Right lobe of liver (tissue), 6 donors: ENCODE data around the gene ANKRD33B. TPM values are rescaled to one million over a fixed set of nuclear protein-coding genes. Genes with fewer than 3 reads are reported as not detected.

Source experiments
- ATAC-seq, 4 donors: fragments of 200-7000 bp; cut with Tn5 transposase; one replicate each; pipeline ENCODE4 v1.9.1; 2020; ENCODE audit warnings: mild to moderate bottlenecking in 4 of 4, moderate library complexity in 4 of 4
- DNase-seq, 3 donors: peaks; one replicate each; pipeline ENCODE4 v3.0.0-alpha.2; 2020
- H3K27ac ChIP-seq, 3 donors: fragments of 200-600 bp; one replicate each; pipeline ENCODE4 v1.8.0; 2022
- H3K27me3 ChIP-seq, 2 donors: fragments of 200-600 bp; one replicate each; pipeline ENCODE4 v1.8.0; 2022
- H3K36me3 ChIP-seq, 4 donors: fragments of 200-600 bp; sonication (generic) in 1 of 4; one replicate each; pipeline versions ENCODE4 v1.5.1 to v1.8.0; 2017 to 2022; ENCODE audit warnings: control low read depth in 1 of 4
- H3K4me1 ChIP-seq, 4 donors: fragments of 200-600 bp; sonication (generic) in 1 of 4; one replicate each; pipeline versions ENCODE4 v1.5.1 to v1.8.0; 2017 to 2022; ENCODE audit warnings: control low read depth in 1 of 4
- H3K4me3 ChIP-seq, 3 donors: fragments of 200-600 bp; one replicate each; pipeline ENCODE4 v1.8.0; 2022
- H3K9me3 ChIP-seq, 4 donors: fragments of 200-600 bp; sonication (generic) in 1 of 4; one replicate each; pipeline versions ENCODE4 v1.5.1 to v1.8.0; 2017 to 2022; ENCODE audit warnings: control low read depth in 1 of 4
- POLR2A ChIP-seq: fragments of 450-650 bp; IDR thresholded peaks from one replicate; pipeline ENCODE4 v1.6.1; 2017; ENCODE audit warnings: antibody characterized with exemption, mild to moderate bottlenecking
- WGBS: methylation state at CpG from one replicate; pipeline ENCODE4 v1.1.6; 2018; ENCODE audit warnings: low coverage, low lambda C conversion rate; ENCODE audit not compliant: insufficient coverage; ENCODE audit errors: missing lambda C conversion rate; 5-methylcytosine and 5-hydroxymethylcytosine counted together
- intact Hi-C, 2 donors: fragments of 100-400 bp; cut with DNase I; formaldehyde crosslinking; loops; one replicate each; pipeline versions ENCODE4 v1.11.2 to v1.14.1; 2022
- total RNA-seq, 6 experiments: library from RNA; depleted of rRNA in 2 of 6; stranded (reverse); fragments of >200 nt in 2 of 6; fragmentation: NEBNext Ultra II Directional in 3 of 6; extraction: Animal tissue kit (Norgen Biotek cat#: 25700) in 3 of 6; gene quantifications; one replicate each; pipeline versions ENCODE4 v1.1.0 to v1.2.4, GENCODE V29; 2016 to 2023
- TF ChIP-seq, protein P1 (sequence below), 4 donors: fragments of 200-600 bp in 3 of 4; fragments of 450-650 bp in 1 of 4; IDR thresholded peaks; one replicate each; pipeline versions ENCODE4 v1.5.1 to v1.8.0; 2016 to 2022; ENCODE audit warnings: antibody characterized with exemption in 4 of 4, mild to moderate bottlenecking in 2 of 4
- donor health status: DM: no; HTN: yes; CAD: no.
- donor health status: DM: no; HTN: no; CAD: no.
- donor health status: DM: no; HTN: no; CAD: no.
- donor health status: DM: no; HTN: yes; CAD: no.
- donor health status: DM: no; HTN: yes; CAD: no.

The ANKRD33B gene
- total RNA-seq, 6 experiments from 2014 or later = 0.16 to 1.3 (median 0.29) TPM

DNA sequence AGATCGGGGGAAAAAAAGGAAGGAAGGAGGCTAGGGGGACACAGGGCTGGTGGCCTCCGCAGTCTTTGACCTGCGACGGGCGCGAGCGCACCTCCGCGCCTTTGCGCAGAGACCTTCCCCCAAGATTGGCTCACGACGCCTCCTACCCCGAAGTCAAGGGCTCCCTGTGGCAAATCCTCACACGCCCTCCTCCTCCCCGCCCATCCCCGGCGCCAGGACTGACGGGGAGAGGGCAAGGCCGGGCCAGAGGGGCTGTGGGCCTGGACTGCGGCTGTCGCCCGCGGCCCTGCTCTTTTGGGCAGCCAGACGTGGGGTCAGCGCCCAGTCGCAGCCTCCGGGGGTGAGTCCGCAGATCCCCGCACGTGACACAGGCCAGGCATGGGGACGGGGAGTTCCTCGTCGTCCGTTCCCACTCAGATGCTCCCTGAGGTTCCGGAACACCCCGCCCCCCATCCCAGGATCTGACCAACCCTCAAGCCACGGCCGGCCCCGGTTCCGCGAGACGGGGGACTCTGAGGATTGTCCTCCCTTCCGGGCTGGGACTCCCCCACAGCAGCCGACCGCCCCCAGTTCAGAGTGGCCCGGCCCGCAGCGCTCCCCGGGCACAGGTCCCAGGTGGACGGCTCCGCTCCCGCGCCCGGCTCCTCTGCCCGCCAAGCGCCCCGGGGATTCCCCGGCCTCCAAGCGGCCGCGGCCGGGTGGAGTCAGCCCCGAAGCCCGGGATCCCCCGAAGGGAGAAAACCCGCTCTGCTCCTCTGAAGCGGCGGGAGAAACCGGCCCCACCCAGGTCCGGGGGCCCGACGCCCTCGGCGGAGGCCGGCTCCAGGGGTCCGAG, 543 bp upstream of the ANKRD33B start:
- H3K36me3 ChIP-seq = no peaks in the 10 kb centered on the region
- no peak overlapping the region for H3K27ac ChIP-seq
- intact Hi-C loops = no loop called here
- peaks cover 0 to 8% of the 10 kb centered on the region in 2 donors for H3K27me3 ChIP-seq
- no peaks in the 10 kb centered on the region for H3K9me3 ChIP-seq
- peaks cover 0 to 24% (median 3%) of the 10 kb centered on the region in 4 donors for H3K4me1 ChIP-seq
- ATAC-seq (peak; percentile 66 to 78 (median 74)), DNase-seq (peak; percentile 58 to 69 (median 68))
- WGBS = 8% methylated on average over 15 of the region's 76 CpGs
- TF ChIP-seq POLR2A = no peak
- TF ChIP-seq, protein P1, sequence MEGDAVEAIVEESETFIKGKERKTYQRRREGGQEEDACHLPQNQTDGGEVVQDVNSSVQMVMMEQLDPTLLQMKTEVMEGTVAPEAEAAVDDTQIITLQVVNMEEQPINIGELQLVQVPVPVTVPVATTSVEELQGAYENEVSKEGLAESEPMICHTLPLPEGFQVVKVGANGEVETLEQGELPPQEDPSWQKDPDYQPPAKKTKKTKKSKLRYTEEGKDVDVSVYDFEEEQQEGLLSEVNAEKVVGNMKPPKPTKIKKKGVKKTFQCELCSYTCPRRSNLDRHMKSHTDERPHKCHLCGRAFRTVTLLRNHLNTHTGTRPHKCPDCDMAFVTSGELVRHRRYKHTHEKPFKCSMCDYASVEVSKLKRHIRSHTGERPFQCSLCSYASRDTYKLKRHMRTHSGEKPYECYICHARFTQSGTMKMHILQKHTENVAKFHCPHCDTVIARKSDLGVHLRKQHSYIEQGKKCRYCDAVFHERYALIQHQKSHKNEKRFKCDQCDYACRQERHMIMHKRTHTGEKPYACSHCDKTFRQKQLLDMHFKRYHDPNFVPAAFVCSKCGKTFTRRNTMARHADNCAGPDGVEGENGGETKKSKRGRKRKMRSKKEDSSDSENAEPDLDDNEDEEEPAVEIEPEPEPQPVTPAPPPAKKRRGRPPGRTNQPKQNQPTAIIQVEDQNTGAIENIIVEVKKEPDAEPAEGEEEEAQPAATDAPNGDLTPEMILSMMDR (IDR thresholded peaks at IDR 0.05) = no peak
- peak overlapping the region; percentile 48 to 57 (median 51) for H3K4me3 ChIP-seq

DNA sequence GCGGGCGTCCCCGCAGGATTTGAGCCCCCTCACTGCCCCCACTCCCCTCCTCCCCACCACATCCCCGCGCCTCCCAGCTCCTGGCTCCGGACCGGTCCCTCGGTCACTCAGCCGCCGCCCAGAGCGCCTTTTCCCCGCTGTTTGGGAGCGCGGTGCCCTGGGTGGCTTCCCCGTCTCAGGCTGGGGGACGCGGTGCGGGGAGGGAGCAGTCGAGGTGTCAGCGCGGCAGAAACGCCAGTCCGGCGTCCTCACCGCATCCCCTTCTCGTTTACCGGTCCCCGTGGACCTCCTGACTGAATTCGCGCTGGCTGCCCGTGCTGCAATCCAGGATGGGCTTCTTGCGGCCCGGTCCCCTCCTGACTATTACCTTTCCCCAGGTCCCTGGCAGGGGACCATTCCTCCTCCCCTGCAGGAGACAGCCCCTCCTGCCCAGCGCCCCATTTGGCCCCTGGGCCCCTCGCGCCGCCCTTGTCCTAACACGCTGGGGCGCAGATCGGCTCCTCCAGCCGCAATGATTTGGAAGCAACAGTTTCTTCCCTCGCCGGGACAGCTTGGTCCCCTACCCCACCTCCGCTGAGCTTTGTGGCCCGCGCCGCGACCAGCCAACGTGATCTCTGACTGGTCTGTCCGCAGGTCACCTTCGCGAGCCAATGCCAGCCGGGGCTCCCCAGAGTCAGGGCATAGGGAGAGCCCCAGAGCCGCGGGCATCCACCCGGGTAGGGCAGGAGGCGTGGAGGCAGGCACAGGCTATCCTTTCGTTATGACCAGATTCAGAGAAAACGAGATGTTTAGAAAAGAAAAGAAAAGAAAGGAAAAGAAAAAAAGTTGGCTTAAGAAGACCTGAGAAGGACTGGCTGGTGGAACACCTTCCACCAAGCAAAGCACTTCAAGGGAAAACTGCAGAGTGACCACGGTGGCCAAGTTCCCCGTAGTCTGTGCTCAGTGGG, 1.2 kb downstream of the ANKRD33B start:
- intact Hi-C loops = no loop called here
- DNase-seq = peak in 2 of 3 donors; percentile 53 to 63

DNA sequence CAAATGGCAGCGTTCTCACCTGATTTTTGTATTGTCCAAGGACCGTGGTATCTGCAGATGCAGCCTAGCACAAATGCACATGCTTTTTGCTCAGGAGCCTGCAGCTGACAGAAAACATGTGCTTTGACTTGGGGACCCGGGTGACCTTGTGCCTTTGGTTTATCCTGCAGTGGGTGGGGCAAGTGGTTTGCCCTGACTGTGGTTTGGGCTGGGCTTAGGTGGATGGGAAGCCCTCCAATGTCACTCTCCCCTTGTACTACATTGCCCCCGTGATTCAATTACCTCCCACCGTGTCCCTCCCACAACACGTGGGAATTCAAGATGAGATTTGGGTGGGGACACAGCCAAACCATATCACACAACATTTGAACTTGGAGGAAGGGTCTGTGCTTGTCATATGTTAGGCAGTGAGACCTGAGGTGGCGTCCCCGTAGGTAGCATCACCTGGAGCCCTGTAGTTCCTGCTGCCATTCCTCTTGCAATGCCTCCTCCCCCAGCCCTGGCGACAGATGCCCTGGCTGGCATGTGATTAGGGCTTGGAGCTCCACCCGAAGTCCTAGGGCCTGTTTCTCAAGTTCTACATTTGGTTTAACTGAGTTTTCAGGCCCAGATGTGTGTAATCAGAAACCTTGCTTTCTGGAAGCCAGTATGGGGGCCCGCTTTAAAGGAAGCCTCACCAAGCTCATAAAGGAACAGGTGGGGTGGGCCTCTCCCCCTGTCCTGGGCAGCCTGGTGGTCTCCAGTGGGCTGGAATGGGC, 2.1 kb downstream of the ANKRD33B start:
- no peaks in the 10 kb centered on the region for H3K9me3 ChIP-seq
- no peak for TF ChIP-seq POLR2A
- TF ChIP-seq, protein P1 (IDR thresholded peaks at IDR 0.05) = no peak
- no peak overlapping the region for H3K4me3 ChIP-seq
- no peak overlapping the region for H3K27ac ChIP-seq
- ATAC-seq = no peak
- peaks cover 0 to 8% of the 10 kb centered on the region in 2 donors for H3K27me3 ChIP-seq
- H3K4me1 ChIP-seq = peaks cover 0 to 24% (median 3%) of the 10 kb centered on the region in 4 donors
- DNase-seq = no peak
- 56% methylated on average over 7 of the region's 11 CpGs for WGBS
- H3K36me3 ChIP-seq = no peaks in the 10 kb centered on the region
- intact Hi-C loops = no loop called here

More for the DNA sequence above, 1.2 kb downstream of the ANKRD33B start:
- TF ChIP-seq, protein P1 (IDR thresholded peaks at IDR 0.05) = no peak
- no peak for TF ChIP-seq POLR2A
- Histone ChIP-seq H3K9me3 (no peaks in the 10 kb centered on the region), H3K27me3 (peaks cover 0 to 8% of the 10 kb centered on the region in 2 donors), H3K4me3 (peak overlapping the region; percentile 48 to 57 (median 51)), H3K36me3 (no peaks in the 10 kb centered on the region), H3K4me1 (peaks cover 0 to 24% (median 3%) of the 10 kb centered on the region in 4 donors), H3K27ac (no peak overlapping the region)
- peak; percentile 12 to 45 (median 34) for ATAC-seq
- 4% methylated on average over 20 of the region's 61 CpGs for WGBS

DNA sequence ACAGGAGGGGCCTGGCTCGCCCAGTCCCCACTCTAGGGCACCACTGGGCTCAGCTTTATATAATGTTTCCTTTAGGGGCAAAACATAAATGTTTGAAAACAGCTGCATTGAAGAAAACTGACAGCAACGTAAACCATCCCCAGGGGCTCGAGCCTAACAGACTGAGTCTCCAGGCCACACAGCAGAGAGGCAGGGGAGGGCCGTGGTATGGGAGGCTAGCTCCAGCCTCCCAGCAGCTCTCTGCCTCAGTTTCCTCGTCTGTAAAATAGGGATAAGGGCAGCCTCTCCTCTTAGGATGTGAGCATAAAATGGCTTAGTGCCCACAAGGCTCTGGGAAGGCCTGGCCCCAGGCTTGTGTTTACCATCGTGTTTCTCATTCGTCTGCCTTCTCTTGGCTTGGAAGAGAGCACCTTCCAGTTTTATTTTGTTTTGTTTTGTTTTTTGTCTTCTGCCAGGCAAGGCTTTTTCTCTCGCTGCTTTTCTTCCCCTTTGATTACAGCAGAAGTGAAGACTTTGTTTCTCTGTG, 2.7 kb downstream of the ANKRD33B start:
- Histone ChIP-seq H3K27ac (no peak overlapping the region), H3K27me3 (peaks cover 0 to 8% of the 10 kb centered on the region in 2 donors), H3K4me3 (no peak overlapping the region), H3K36me3 (no peaks in the 10 kb centered on the region), H3K4me1 (peaks cover 0 to 24% (median 3%) of the 10 kb centered on the region in 4 donors), H3K9me3 (no peaks in the 10 kb centered on the region)
- TF ChIP-seq POLR2A = no peak
- TF ChIP-seq, protein P1 (IDR thresholded peaks at IDR 0.05) = no peak
- ATAC-seq (no peak), DNase-seq (no peak)
- intact Hi-C loops = no loop called here
- WGBS = 75% methylated on average over 6 of the region's 8 CpGs
